ENCODE results near the gene JUNB. TPM values are rescaled to one million over a fixed set of nuclear protein-coding genes. Genes with fewer than 3 reads are reported as not detected.
A peak's percentile ranks its signal among the peaks of the same experiment; 100 is the strongest.

Gene JUNB
- total and polyA plus RNA-seq, 2 of the 13 experiments (the other 11 are each of a cell fraction or from before 2014, with no cell fraction given): 7.7 to 8.2 TPM

- TF ChIP-seq CREB1 (IDR thresholded peaks at IDR 0.05) (no peak), CREB1 (CRISPR knock-in tag; IDR thresholded peaks at IDR 0.05) (peak; percentile 44; the same call in 1 of the 2 replicates), ZMYM3 (CRISPR knock-in tag; IDR thresholded peaks at IDR 0.05) (no peak), ZNF737 (CRISPR knock-in tag; IDR thresholded peaks at IDR 0.05; ENCODE audit: borderline replicate concordance) (no peak), CENPX (CRISPR knock-in tag; IDR thresholded peaks at IDR 0.05) (no peak), ZBTB44 (CRISPR knock-in tag; IDR thresholded peaks at IDR 0.05) (no peak), ATF5 (CRISPR knock-in tag; IDR thresholded peaks at IDR 0.05; ENCODE audit: low read depth) (no peak), ZNF430 (CRISPR knock-in tag; IDR thresholded peaks at IDR 0.05) (no peak), ZNF432 (CRISPR knock-in tag; IDR thresholded peaks at IDR 0.05; ENCODE audit: borderline replicate concordance) (no peak), SMC3 (IDR thresholded peaks at IDR 0.05; ENCODE audit: low read length) (peak; percentile 40; the same call in 1 of the 2 replicates), ZNF687 (CRISPR knock-in tag; IDR thresholded peaks at IDR 0.05) (peak; percentile 51; the same call in 1 of the 2 replicates), ZNF850 (CRISPR knock-in tag; conservative IDR thresholded peaks at IDR 0.05) (no peak), ZNF740 (CRISPR knock-in tag; IDR thresholded peaks at IDR 0.05) (0 out of 2 replicates have a peak, but pooled peaks have one; percentile 31), ZNF124 (CRISPR knock-in tag; IDR thresholded peaks at IDR 0.05) (no peak), ETV6 (CRISPR knock-in tag; conservative IDR thresholded peaks at IDR 0.05) (no peak), ZNF513 (CRISPR knock-in tag; conservative IDR thresholded peaks at IDR 0.05) (no peak), RARA (CRISPR knock-in tag; IDR thresholded peaks at IDR 0.05) (peak; percentile 32; the same call in 1 of the 2 replicates), SMARCE1 (IDR thresholded peaks at IDR 0.05; ENCODE audit: borderline replicate concordance) (no peak), RBM22 (optimal IDR thresholded peaks at IDR 0.05; ENCODE audit: low read length) (no peak), BCL6 (CRISPR knock-in tag; IDR thresholded peaks at IDR 0.05) (0 out of 2 replicates have a peak, but pooled peaks have one; percentile 25)
Measured at GRCh38 chr19:12777217-12778016, 13.9 kb upstream of the JUNB start (continued).

Measured in HepG2 (cell line).